OCI-LY3 (cell line): Measurements from ENCODE around the gene FBXO46.

Source experiments
- CTCF ChIP-seq: fragments of 200-600, 300-600 bp; sonication (generic); IDR thresholded peaks from 2 replicates; pipeline ENCODE4 v1.5.1; 2014; ENCODE audit warnings: antibody characterized with exemption, low read length, low read depth
- EZH2phosphoT487 ChIP-seq: fragments of 200-600 bp; shearing (Covaris generic); IDR thresholded peaks from 2 replicates; pipeline ENCODE4 v1.6.1; 2018; ENCODE audit warnings: antibody characterized with exemption, mixed run types, low read depth

- no peak for TF ChIP-seq CTCF
- TF ChIP-seq EZH2phosphoT487: no peak
Observed at GRCh38 chr19:45778010-45778661, 47.4 kb upstream of the FBXO46 start.
